ENCODE data around the gene CFB. TPM values are rescaled to one million over a fixed set of nuclear protein-coding genes. Genes with fewer than 3 reads are reported as not detected.
"Not testable (repeated sequence)": the region's sequence is repeated elsewhere in the genome, so short reads cannot be mapped to it uniquely, and the experiment has no call there.

The CFB gene

GRCh38 chr6:31989363-31989762 is 43.5 kb downstream of the CFB start:
- not testable (repeated sequence) for H3K4me2 ChIP-seq (ENCODE audit: insufficient read depth, low read length, poor library complexity, severe bottlenecking); H2BK15ac ChIP-seq (ENCODE audit: low read length); H2BK120ac ChIP-seq (ENCODE audit: low read depth, low read length); H3K27me3 ChIP-seq (ENCODE audit: control insufficient read depth in 3 of 3, insufficient read depth in 3 of 3, low read depth in 1 of 3, low read length in 3 of 3); H2BK12ac ChIP-seq (ENCODE audit: low read length); H3K27ac ChIP-seq (replicated peaks; ENCODE audit: low read length); H3K9me3 ChIP-seq (replicated peaks in 1 of 2; ENCODE audit: control insufficient read depth in 2 of 2, insufficient read depth in 1 of 2, low read depth in 1 of 2, low read length in 2 of 2); H2BK5ac ChIP-seq (ENCODE audit: low read length); H3K4me1 ChIP-seq (ENCODE audit: control insufficient read depth in 2 of 2, insufficient read depth in 1 of 2, low read depth in 1 of 2, low read length in 2 of 2); H4K8ac ChIP-seq (ENCODE audit: low read depth, low read length); H3K14ac ChIP-seq (ENCODE audit: low read length); H3K4me3 ChIP-seq (ENCODE audit: low read length in 2 of 2); H2AFZ ChIP-seq (ENCODE audit: low read length); H3K36me3 ChIP-seq (replicated peaks in 1 of 2; ENCODE audit: control insufficient read depth in 2 of 2, insufficient read depth in 2 of 2, low read length in 2 of 2); H2AK5ac ChIP-seq (ENCODE audit: low read depth, low read length); H3K23ac ChIP-seq (ENCODE audit: low read depth, low read length, poor library complexity); H3K4ac ChIP-seq (ENCODE audit: low read length); H3K9ac ChIP-seq (ENCODE audit: low read depth, low read length, poor library complexity); H3K79me1 ChIP-seq (ENCODE audit: low read depth, low read length); H4K91ac ChIP-seq (ENCODE audit: low read depth, low read length, poor library complexity); DNase-seq (ENCODE audit: low spot score); H3K18ac ChIP-seq (ENCODE audit: low read length)
- WGBS, 2 donors (ENCODE audit: extremely low coverage in 2 of 2, insufficient read length in 2 of 2, insufficient replicate concordance in 1 of 2): no CpG with 5 or more reads among the region's 10 CpGs

GRCh38 chr6:31994421-31994820 is 48.5 kb downstream of the CFB start:
- H3K4ac ChIP-seq (ENCODE audit: low read length); H3K18ac ChIP-seq (ENCODE audit: low read length); H3K23ac ChIP-seq (ENCODE audit: low read depth, low read length, poor library complexity); H3K79me1 ChIP-seq (ENCODE audit: low read depth, low read length); H3K36me3 ChIP-seq (replicated peaks in 1 of 2; ENCODE audit: control insufficient read depth in 2 of 2, insufficient read depth in 2 of 2, low read length in 2 of 2); H2BK15ac ChIP-seq (ENCODE audit: low read length); DNase-seq (ENCODE audit: low spot score); H2AFZ ChIP-seq (ENCODE audit: low read length); H2BK120ac ChIP-seq (ENCODE audit: low read depth, low read length); H4K91ac ChIP-seq (ENCODE audit: low read depth, low read length, poor library complexity); H3K27ac ChIP-seq (replicated peaks; ENCODE audit: low read length); H3K4me2 ChIP-seq (ENCODE audit: insufficient read depth, low read length, poor library complexity, severe bottlenecking); H3K27me3 ChIP-seq (ENCODE audit: control insufficient read depth in 3 of 3, insufficient read depth in 3 of 3, low read depth in 1 of 3, low read length in 3 of 3); H2AK5ac ChIP-seq (ENCODE audit: low read depth, low read length); H3K4me3 ChIP-seq (ENCODE audit: low read length in 2 of 2); H3K9ac ChIP-seq (ENCODE audit: low read depth, low read length, poor library complexity); H2BK12ac ChIP-seq (ENCODE audit: low read length); H3K14ac ChIP-seq (ENCODE audit: low read length); H4K8ac ChIP-seq (ENCODE audit: low read depth, low read length); H3K4me1 ChIP-seq (ENCODE audit: control insufficient read depth in 2 of 2, insufficient read depth in 1 of 2, low read depth in 1 of 2, low read length in 2 of 2); H3K9me3 ChIP-seq (replicated peaks in 1 of 2; ENCODE audit: control insufficient read depth in 2 of 2, insufficient read depth in 1 of 2, low read depth in 1 of 2, low read length in 2 of 2); H2BK5ac ChIP-seq (ENCODE audit: low read length): not testable (repeated sequence)
- no CpG with 5 or more reads among the region's 14 CpGs for WGBS, 2 donors (ENCODE audit: extremely low coverage in 2 of 2, insufficient read length in 2 of 2, insufficient replicate concordance in 1 of 2)

GRCh38 chr6:31996385-31996784 is 50.5 kb downstream of the CFB start:
- not testable (repeated sequence) for H4K8ac ChIP-seq (ENCODE audit: low read depth, low read length); DNase-seq (ENCODE audit: low spot score); H3K36me3 ChIP-seq (replicated peaks in 1 of 2; ENCODE audit: control insufficient read depth in 2 of 2, insufficient read depth in 2 of 2, low read length in 2 of 2); H2BK120ac ChIP-seq (ENCODE audit: low read depth, low read length); H3K14ac ChIP-seq (ENCODE audit: low read length); H3K27me3 ChIP-seq (ENCODE audit: control insufficient read depth in 3 of 3, insufficient read depth in 3 of 3, low read depth in 1 of 3, low read length in 3 of 3); H3K18ac ChIP-seq (ENCODE audit: low read length); H3K4me1 ChIP-seq (ENCODE audit: control insufficient read depth in 2 of 2, insufficient read depth in 1 of 2, low read depth in 1 of 2, low read length in 2 of 2); H3K23ac ChIP-seq (ENCODE audit: low read depth, low read length, poor library complexity); H2BK5ac ChIP-seq (ENCODE audit: low read length); H2BK15ac ChIP-seq (ENCODE audit: low read length); H2AK5ac ChIP-seq (ENCODE audit: low read depth, low read length); H2BK12ac ChIP-seq (ENCODE audit: low read length); H3K79me1 ChIP-seq (ENCODE audit: low read depth, low read length); H3K9ac ChIP-seq (ENCODE audit: low read depth, low read length, poor library complexity); H4K91ac ChIP-seq (ENCODE audit: low read depth, low read length, poor library complexity); H3K4ac ChIP-seq (ENCODE audit: low read length); H3K27ac ChIP-seq (replicated peaks; ENCODE audit: low read length); H3K9me3 ChIP-seq (replicated peaks in 1 of 2; ENCODE audit: control insufficient read depth in 2 of 2, insufficient read depth in 1 of 2, low read depth in 1 of 2, low read length in 2 of 2); H3K4me3 ChIP-seq (ENCODE audit: low read length in 2 of 2); H3K4me2 ChIP-seq (ENCODE audit: insufficient read depth, low read length, poor library complexity, severe bottlenecking); H2AFZ ChIP-seq (ENCODE audit: low read length)
- WGBS, 2 donors (ENCODE audit: extremely low coverage in 2 of 2, insufficient read length in 2 of 2, insufficient replicate concordance in 1 of 2): no CpG with 5 or more reads among the region's 6 CpGs

Small RNA genes lying within 50 kb of the gene (small RNA-seq; reads per million reads assigned to genes)
- not detected for gene AL645922.1 (ENCODE audit: insufficient read depth)
